ENCODE results near the gene SOHLH1.

DNA sequence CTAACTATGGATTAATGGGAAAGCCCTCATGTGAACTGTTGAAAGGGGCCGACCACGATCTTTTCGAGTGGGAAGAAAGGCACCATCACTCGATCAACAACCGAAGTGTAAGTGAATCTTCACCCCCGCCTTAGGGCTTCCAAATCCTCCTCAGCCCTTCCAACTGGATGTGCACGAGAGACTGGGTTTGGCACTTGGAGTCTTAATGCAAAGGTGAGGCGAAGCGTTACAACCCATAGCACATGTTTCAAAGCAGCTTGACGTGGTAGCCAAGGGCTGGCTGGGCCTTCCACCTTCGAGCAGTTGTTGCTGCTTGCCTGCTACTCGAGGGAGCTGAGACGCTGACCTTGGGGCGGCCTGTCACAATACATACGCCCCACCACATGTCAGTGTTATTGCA, 41.9 kb downstream of the SOHLH1 start:
- TF ChIP-seq, protein P1, sequence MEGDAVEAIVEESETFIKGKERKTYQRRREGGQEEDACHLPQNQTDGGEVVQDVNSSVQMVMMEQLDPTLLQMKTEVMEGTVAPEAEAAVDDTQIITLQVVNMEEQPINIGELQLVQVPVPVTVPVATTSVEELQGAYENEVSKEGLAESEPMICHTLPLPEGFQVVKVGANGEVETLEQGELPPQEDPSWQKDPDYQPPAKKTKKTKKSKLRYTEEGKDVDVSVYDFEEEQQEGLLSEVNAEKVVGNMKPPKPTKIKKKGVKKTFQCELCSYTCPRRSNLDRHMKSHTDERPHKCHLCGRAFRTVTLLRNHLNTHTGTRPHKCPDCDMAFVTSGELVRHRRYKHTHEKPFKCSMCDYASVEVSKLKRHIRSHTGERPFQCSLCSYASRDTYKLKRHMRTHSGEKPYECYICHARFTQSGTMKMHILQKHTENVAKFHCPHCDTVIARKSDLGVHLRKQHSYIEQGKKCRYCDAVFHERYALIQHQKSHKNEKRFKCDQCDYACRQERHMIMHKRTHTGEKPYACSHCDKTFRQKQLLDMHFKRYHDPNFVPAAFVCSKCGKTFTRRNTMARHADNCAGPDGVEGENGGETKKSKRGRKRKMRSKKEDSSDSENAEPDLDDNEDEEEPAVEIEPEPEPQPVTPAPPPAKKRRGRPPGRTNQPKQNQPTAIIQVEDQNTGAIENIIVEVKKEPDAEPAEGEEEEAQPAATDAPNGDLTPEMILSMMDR (IDR thresholded peaks at IDR 0.05; ENCODE audit: low read length) = no peak
- TF ChIP-seq EZH2 (optimal IDR thresholded peaks at IDR 0.05; ENCODE audit: low read depth, low read length) (no peak), EZH2phosphoT487 (IDR thresholded peaks at IDR 0.05; ENCODE audit: low read length) (no peak)
